Mesendoderm (in vitro differentiated cells): Measurements from ENCODE around the gene FRMD4B.

ENCODE experiments used
- DNase-seq: peaks from one replicate; pipeline ENCODE4 v3.0.0; 2013
- H2AK5ac ChIP-seq: 2 replicates; pipeline ENCODE4 v1.6.1; 2013; ENCODE audit warnings: low read length, inconsistent platforms
- H2BK120ac ChIP-seq: 2 replicates; pipeline ENCODE4 v1.6.1; 2013; ENCODE audit warnings: low read depth, mild to moderate bottlenecking, low read length, moderate library complexity, mixed read lengths
- H2BK15ac ChIP-seq: replicated peaks from 2 replicates; pipeline ENCODE4 v1.6.1; 2013; ENCODE audit warnings: low read depth, mild to moderate bottlenecking, moderate library complexity
- H2BK5ac ChIP-seq: 2 replicates; pipeline ENCODE4 v1.6.1; 2013; ENCODE audit warnings: low read length, inconsistent platforms
- H3K18ac ChIP-seq: 2 replicates; pipeline ENCODE4 v1.6.1; 2013; ENCODE audit warnings: mild to moderate bottlenecking, low read length, mixed read lengths
- H3K23ac ChIP-seq: one replicate; pipeline ENCODE4 v1.6.1; 2013; ENCODE audit warnings: low read length
- H3K27ac ChIP-seq: 2 replicates; pipeline ENCODE4 v1.5.1; 2013; ENCODE audit warnings: low read depth, mild to moderate bottlenecking, inconsistent platforms, low read length, moderate library complexity
- H3K27me3 ChIP-seq: 2 replicates; pipeline ENCODE4 v1.6.1; 2013; ENCODE audit warnings: low read length, control low read depth, mild to moderate bottlenecking, inconsistent platforms; ENCODE audit not compliant: insufficient read depth, poor library complexity
- H3K36me3 ChIP-seq: 2 replicates; pipeline ENCODE4 v1.6.1; 2013; ENCODE audit warnings: low read length, inconsistent platforms; ENCODE audit not compliant: control insufficient read depth, insufficient read depth
- H3K4ac ChIP-seq: one replicate; pipeline ENCODE4 v1.6.1; 2013; ENCODE audit warnings: low read depth, mild to moderate bottlenecking, low read length, moderate library complexity
- H3K4me1 ChIP-seq: 2 replicates; pipeline ENCODE4 v1.6.1; 2013; ENCODE audit warnings: low read depth, low read length, inconsistent platforms; ENCODE audit not compliant: control insufficient read depth
- H3K4me2 ChIP-seq: 2 replicates; pipeline ENCODE4 v1.6.1; 2013; ENCODE audit warnings: low read length
- H3K4me3 ChIP-seq: 2 replicates; pipeline ENCODE4 v1.5.1; 2013; ENCODE audit warnings: mild to moderate bottlenecking, low read length
- H3K56ac ChIP-seq: one replicate; pipeline ENCODE4 v1.6.1; 2013; ENCODE audit warnings: low read length
- H3K79me1 ChIP-seq: 2 replicates; pipeline ENCODE4 v1.6.1; 2013; ENCODE audit warnings: low read length, inconsistent platforms
- H3K79me2 ChIP-seq: 2 replicates; pipeline ENCODE4 v1.6.1; 2013; ENCODE audit warnings: mild to moderate bottlenecking, low read length; ENCODE audit not compliant: control insufficient read depth, insufficient read depth
- H3K9ac ChIP-seq: 2 replicates; pipeline ENCODE4 v1.6.1; 2013; ENCODE audit warnings: low read length, inconsistent platforms
- H4K5ac ChIP-seq: one replicate; pipeline ENCODE4 v1.6.1; 2013; ENCODE audit warnings: low read length
- H4K8ac ChIP-seq: one replicate; pipeline ENCODE4 v1.6.1; 2013; ENCODE audit warnings: low read depth, mild to moderate bottlenecking, control low read depth, low read length, moderate library complexity
- WGBS: extraction: QIAGEN DNeasy Blood & Tissue Kit; methylation state at CpG from one replicate; pipeline ENCODE4 v1.1.7; 2013; ENCODE audit warnings: low lambda C conversion rate, missing lambda C conversion rate; ENCODE audit not compliant: insufficient coverage; ENCODE audit errors: extremely low coverage; 5-methylcytosine and 5-hydroxymethylcytosine counted together

Gene FRMD4B

DNA sequence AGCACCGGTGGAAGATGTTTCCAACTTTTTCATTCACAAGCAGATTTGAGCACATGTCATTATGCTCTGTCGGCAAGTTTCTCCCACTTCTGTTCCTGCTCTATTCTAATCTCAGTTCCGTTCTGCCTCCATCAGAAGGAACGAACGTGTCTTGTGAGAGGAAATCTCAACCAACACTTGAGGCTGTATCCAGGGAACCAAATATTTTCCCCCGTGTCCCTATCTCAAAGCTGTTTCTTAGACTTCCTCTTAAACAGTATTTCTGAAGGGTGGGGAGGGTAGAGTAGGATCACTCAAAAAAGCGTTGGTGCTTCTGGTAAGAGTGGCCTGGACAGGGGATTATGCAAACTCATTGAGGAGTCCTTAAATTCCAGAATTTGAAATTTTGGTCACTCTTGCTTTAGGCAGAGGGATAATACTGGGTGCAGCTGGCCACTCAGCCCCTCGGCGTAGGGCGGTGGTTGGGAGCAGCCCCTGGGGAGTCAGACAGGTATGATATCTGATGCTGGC lies 54.9 kb downstream of the FRMD4B start:
- no peak overlapping the region for H3K18ac ChIP-seq
- peak; percentile 8 for DNase-seq

GRCh38 chr3:69329892-69330291 lies 56.0 kb downstream of the FRMD4B start:
- no peak overlapping the region for H3K4me3 ChIP-seq
- no peak overlapping the region for H2AK5ac ChIP-seq
- H3K4me2 ChIP-seq = no peak overlapping the region
- no peaks in the 10 kb centered on the region for H3K79me1 ChIP-seq
- H3K4ac ChIP-seq = no peak overlapping the region
- H2BK120ac ChIP-seq = no peak overlapping the region
- peak; percentile 28 for DNase-seq
- no peaks in the 10 kb centered on the region for H3K36me3 ChIP-seq
- H3K9ac ChIP-seq = no peak overlapping the region
- no peaks in the 10 kb centered on the region for H3K79me2 ChIP-seq
- H4K5ac ChIP-seq = no peak overlapping the region
- no peak overlapping the region for H2BK15ac ChIP-seq
- no peak overlapping the region for H4K8ac ChIP-seq
- H3K18ac ChIP-seq = no peak overlapping the region
- no peaks in the 10 kb centered on the region for H3K27me3 ChIP-seq
- no peaks in the 10 kb centered on the region for H3K4me1 ChIP-seq
- no peak overlapping the region for H3K23ac ChIP-seq
- no peak overlapping the region for H2BK5ac ChIP-seq
- WGBS = no CpG with 5 or more reads among the region's 1 CpG
- no peak overlapping the region for H3K27ac ChIP-seq
- H3K56ac ChIP-seq = no peak overlapping the region

More for the DNA sequence above, 54.9 kb downstream of the FRMD4B start:
- Histone ChIP-seq H4K5ac (no peak overlapping the region), H2BK15ac (no peak overlapping the region), H3K4me1 (no peaks in the 10 kb centered on the region), H3K27me3 (no peaks in the 10 kb centered on the region), H3K4ac (no peak overlapping the region), H3K23ac (no peak overlapping the region), H3K79me2 (no peaks in the 10 kb centered on the region), H2AK5ac (no peak overlapping the region), H2BK5ac (no peak overlapping the region), H3K9ac (no peak overlapping the region), H3K56ac (no peak overlapping the region), H3K27ac (no peak overlapping the region), H3K4me2 (no peak overlapping the region), H4K8ac (no peak overlapping the region), H2BK120ac (no peak overlapping the region), H3K36me3 (no peaks in the 10 kb centered on the region), H3K4me3 (no peak overlapping the region), H3K79me1 (no peaks in the 10 kb centered on the region)
- WGBS = no CpG with 5 or more reads among the region's 10 CpGs

DNA sequence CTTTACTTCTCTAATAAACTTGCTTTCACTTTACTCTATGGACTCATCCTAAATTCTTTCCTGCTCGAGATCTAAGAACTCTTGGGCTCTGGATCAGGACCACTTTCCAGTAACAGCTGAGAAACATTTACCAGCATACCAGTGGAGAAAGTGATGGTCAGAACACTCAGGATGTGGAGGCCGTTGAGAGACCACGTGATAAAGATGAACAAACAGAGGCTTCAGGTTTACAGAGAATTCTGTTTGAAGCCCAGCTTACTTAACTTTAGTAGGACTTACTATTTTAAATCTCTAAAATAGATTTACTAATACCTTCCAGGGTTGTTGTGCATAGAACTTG lies 57.0 kb downstream of the FRMD4B start:
- no peaks in the 10 kb centered on the region for H3K36me3 ChIP-seq
- DNase-seq = no peak
- H3K79me2 ChIP-seq = no peaks in the 10 kb centered on the region
- no peak overlapping the region for H3K18ac ChIP-seq
- no peak overlapping the region for H3K27ac ChIP-seq
- no peak overlapping the region for H2BK5ac ChIP-seq
- H3K23ac ChIP-seq = no peak overlapping the region
- no peak overlapping the region for H3K4ac ChIP-seq
- H2BK15ac ChIP-seq = no peak overlapping the region
- no peak overlapping the region for H3K4me3 ChIP-seq
- H3K4me2 ChIP-seq = no peak overlapping the region
- WGBS = no CpG with 5 or more reads among the region's 3 CpGs
- no peak overlapping the region for H2BK120ac ChIP-seq
- no peak overlapping the region for H3K56ac ChIP-seq
- H4K8ac ChIP-seq = no peak overlapping the region
- H3K9ac ChIP-seq = no peak overlapping the region
- no peak overlapping the region for H2AK5ac ChIP-seq
- H3K79me1 ChIP-seq = no peaks in the 10 kb centered on the region
- no peaks in the 10 kb centered on the region for H3K27me3 ChIP-seq
- no peaks in the 10 kb centered on the region for H3K4me1 ChIP-seq
- H4K5ac ChIP-seq = no peak overlapping the region

- no peak overlapping the region for H2BK120ac ChIP-seq
- no peak overlapping the region for H3K27ac ChIP-seq
- no peak overlapping the region for H3K4me2 ChIP-seq
- H3K23ac ChIP-seq = no peak overlapping the region
- no peak overlapping the region for H3K4ac ChIP-seq
- H4K5ac ChIP-seq = no peak overlapping the region
- no peak overlapping the region for H2BK15ac ChIP-seq
- H4K8ac ChIP-seq = no peak overlapping the region
- H3K79me2 ChIP-seq = no peaks in the 10 kb centered on the region
- H3K56ac ChIP-seq = no peak overlapping the region
- H3K4me3 ChIP-seq = no peak overlapping the region
- no peaks in the 10 kb centered on the region for H3K27me3 ChIP-seq
- no peak overlapping the region for H2AK5ac ChIP-seq
- peak; percentile 15 for DNase-seq
- no peak overlapping the region for H3K9ac ChIP-seq
- H3K18ac ChIP-seq = no peak overlapping the region
- WGBS = no CpG with 5 or more reads among the region's 4 CpGs
- H3K79me1 ChIP-seq = no peaks in the 10 kb centered on the region
- no peak overlapping the region for H2BK5ac ChIP-seq
- no peaks in the 10 kb centered on the region for H3K36me3 ChIP-seq
- no peaks in the 10 kb centered on the region for H3K4me1 ChIP-seq
Observed at GRCh38 chr3:69328103-69328962, 57.6 kb downstream of the FRMD4B start.

GRCh38 chr3:69326855-69327300 lies 59.0 kb downstream of the FRMD4B start:
- H3K27ac ChIP-seq = no peak overlapping the region
- H3K4me3 ChIP-seq = no peak overlapping the region
- no peak overlapping the region for H3K4me2 ChIP-seq
- H2AK5ac ChIP-seq = no peak overlapping the region
- H3K9ac ChIP-seq = no peak overlapping the region
- no peaks in the 10 kb centered on the region for H3K4me1 ChIP-seq
- no CpG with 5 or more reads among the region's 4 CpGs for WGBS
- no peak overlapping the region for H3K4ac ChIP-seq
- DNase-seq = no peak
- no peaks in the 10 kb centered on the region for H3K79me1 ChIP-seq
- H3K27me3 ChIP-seq = no peaks in the 10 kb centered on the region
- no peaks in the 10 kb centered on the region for H3K79me2 ChIP-seq
- H4K8ac ChIP-seq = no peak overlapping the region
- no peak overlapping the region for H3K23ac ChIP-seq
- no peak overlapping the region for H3K56ac ChIP-seq
- no peak overlapping the region for H2BK5ac ChIP-seq
- H3K36me3 ChIP-seq = no peaks in the 10 kb centered on the region
- H2BK15ac ChIP-seq = no peak overlapping the region
- H3K18ac ChIP-seq = no peak overlapping the region
- no peak overlapping the region for H4K5ac ChIP-seq
- H2BK120ac ChIP-seq = no peak overlapping the region
